NK-92 treated with Interleukin-12 subunit alpha and Interleukin-12 subunit beta, amount 100 ng/mL, for 24 hours (cell line): ENCODE data around the gene FAM149B1.

Experiments
- DNase-seq: peaks from one replicate; lab custom pipeline; 2025; lab: John Stamatoyannopoulos, UW

FAM149B1 gene

GRCh38 chr10:73287441-73287840 lies 119.5 kb downstream of the FAM149B1 start:
- no peak for DNase-seq

GRCh38 chr10:73289958-73290357 lies 122.0 kb downstream of the FAM149B1 start:
- DNase-seq: no peak

- DNase-seq: no peak
These were observed 125.5 kb downstream of the FAM149B1 start for GRCh38 chr10:73293461-73293860.
